AG09309 (cell line): ENCODE measurements around the gene SPOCK2.

Experiments used
- DNase-seq: peaks from one replicate; pipeline ENCODE4 v3.0.0-alpha.2; 2010; ENCODE audit warnings: low read depth
- H3K4me3 ChIP-seq: 2 replicates; pipeline ENCODE4 v1.5.1; 2011; ENCODE audit warnings: mild to moderate bottlenecking, low read depth, low read length, moderate library complexity; ENCODE audit not compliant: control insufficient read depth
- CTCF ChIP-seq: IDR thresholded peaks from 2 replicates; pipeline ENCODE4 v1.5.1; 2011; ENCODE audit warnings: mild to moderate bottlenecking, low read depth, low read length, inconsistent platforms; ENCODE audit not compliant: insufficient read depth, control insufficient read depth; ENCODE audit errors: missing control alignments

SPOCK2 gene

DNA sequence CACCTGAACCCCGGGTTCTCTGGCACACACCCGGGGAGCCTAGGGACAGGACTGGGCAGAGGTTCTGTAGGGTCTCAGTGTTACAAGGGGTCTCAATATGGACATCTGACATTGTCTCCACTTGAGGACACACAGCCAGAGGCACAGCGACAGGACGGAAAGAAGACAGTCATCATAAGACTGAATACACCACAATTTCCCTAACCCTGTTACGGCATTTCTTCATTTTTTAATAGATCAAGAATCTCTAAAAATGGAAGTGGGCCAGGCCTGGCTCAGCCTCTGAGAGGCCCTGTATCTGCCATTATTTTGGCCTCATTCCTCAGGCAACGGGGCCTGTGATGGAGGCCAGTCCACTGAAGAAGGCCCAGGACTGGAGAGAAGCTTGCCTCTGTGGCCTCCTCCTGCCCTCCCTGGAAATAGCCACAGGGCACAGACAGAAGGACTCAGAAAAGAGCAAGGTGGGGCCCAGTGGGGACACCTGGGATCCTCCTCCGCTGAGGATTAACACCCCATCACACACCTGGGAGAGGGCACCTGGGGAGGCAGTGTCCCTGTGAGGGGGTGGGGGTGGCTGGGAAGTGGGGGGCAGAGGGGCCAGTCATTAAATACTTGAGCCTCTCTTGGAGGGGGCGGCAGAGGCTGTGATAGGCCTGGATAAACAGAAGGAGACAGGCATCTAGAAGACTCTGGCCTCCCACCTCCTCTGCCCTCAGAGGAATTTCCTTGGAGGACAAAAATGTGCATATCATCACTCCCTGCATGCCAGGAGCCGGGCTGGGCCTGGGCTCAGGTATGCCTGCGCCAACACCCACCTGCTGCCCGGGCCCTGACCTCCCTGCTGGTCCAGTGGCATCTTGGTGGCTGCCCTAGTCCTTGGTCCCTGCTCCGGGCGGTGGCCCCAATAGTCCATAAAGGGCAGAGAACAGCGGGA lies 8.0 kb downstream of the SPOCK2 start:
- DNase-seq: no peak
- TF ChIP-seq CTCF: no peak
- H3K4me3 ChIP-seq: no peak overlapping the region

DNA sequence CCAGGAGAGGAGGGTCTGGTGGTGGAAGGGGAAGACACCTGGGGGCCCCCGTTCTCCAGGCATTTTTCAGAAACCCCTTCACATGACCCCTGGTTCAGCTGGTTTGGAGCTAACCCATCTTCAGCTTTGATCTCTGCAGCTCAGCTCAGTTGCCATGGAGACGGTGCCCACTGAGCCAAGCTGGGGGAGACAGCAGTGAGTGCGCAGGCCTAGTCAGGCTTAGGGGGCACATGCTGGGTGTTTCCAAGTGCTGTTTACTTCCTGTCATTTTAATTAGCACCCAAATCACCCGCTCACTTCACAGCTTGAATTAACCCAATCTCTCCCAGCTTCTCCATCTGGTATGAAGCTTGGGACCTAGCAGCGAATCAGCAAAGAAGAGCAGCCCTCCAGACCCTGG lies 9.0 kb downstream of the SPOCK2 start:
- no peak for DNase-seq
- H3K4me3 ChIP-seq: no peak overlapping the region
- TF ChIP-seq CTCF: no peak

- DNase-seq: no peak
- TF ChIP-seq CTCF: no peak
- no peak overlapping the region for H3K4me3 ChIP-seq
Measured at GRCh38 chr10:72077275-72077990, 10.9 kb downstream of the SPOCK2 start.

DNA sequence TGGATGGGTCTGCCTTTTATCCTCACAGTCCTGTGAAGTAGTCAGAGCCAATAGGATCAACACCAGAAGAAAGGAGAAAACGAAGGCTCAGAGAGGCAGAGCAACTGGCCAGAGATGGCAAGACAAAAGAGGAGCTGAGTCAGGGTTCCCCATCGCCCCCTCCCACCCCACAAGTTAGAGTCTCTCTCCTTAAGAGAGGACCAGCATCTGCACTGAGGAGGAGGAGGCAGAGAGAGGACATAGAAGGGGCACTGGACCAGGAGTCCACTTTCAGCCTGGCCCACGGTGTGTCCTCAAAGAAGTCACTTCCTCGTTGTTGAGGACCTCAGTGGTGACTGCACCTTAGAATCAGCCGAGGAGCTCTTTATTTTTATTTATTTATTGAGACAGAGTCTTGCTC lies 11.6 kb downstream of the SPOCK2 start:
- DNase-seq: no peak
- no peak overlapping the region for H3K4me3 ChIP-seq
- TF ChIP-seq CTCF: no peak

- no peak overlapping the region for H3K4me3 ChIP-seq
- no peak for TF ChIP-seq CTCF
- DNase-seq: no peak
Measured at GRCh38 chr10:72075376-72076115, 12.8 kb downstream of the SPOCK2 start.

- TF ChIP-seq CTCF: no peak
Measured at GRCh38 chr10:72074574-72075375, 13.6 kb downstream of the SPOCK2 start.

More at GRCh38 chr10:72074574-72075375, 13.6 kb downstream of the SPOCK2 start:
- DNase-seq: no peak
- no peak overlapping the region for H3K4me3 ChIP-seq
